MG63 (cell line): ENCODE data around the gene MYCBPAP. TPM values are rescaled to one million over a fixed set of nuclear protein-coding genes. Genes with fewer than 3 reads are reported as not detected.

ENCODE experiments used
- DNase-seq: peaks from one replicate; pipeline ENCODE4 v3.0.0-alpha.2; 2020
- H3K27me3 ChIP-seq: fragments of 250-450 bp; sonication (Bioruptor Pico); 2 replicates; pipeline ENCODE4 v1.5.1; 2020; ENCODE audit warnings: mild to moderate bottlenecking, moderate library complexity
- H3K36me3 ChIP-seq: fragments of 250-450 bp; sonication (Bioruptor Pico); 2 replicates; pipeline ENCODE4 v1.5.1; 2020; ENCODE audit warnings: mild to moderate bottlenecking, moderate library complexity
- H3K4me3 ChIP-seq: fragments of 250-450 bp; sonication (Bioruptor Pico); 2 replicates; pipeline ENCODE4 v1.5.1; 2020; ENCODE audit warnings: mild to moderate bottlenecking, moderate library complexity
- H3K9me3 ChIP-seq: fragments of 250-450 bp; sonication (Bioruptor Pico); 2 replicates; pipeline ENCODE4 v1.5.1; 2020; ENCODE audit warnings: mild to moderate bottlenecking, moderate library complexity
- total RNA-seq: library from RNA; depleted of rRNA; stranded (reverse); fragments of >200 nt; shearing (Covaris generic); gene quantifications from 2 replicates; pipeline ENCODE4 v1.2.3, GENCODE V29; 2014; ENCODE audit warnings: low replicate concordance

The MYCBPAP gene
- total RNA-seq, 1 experiment from 2014 or later: not detected

GRCh38 chr17:50561746-50562141 is 53.5 kb downstream of the MYCBPAP start:
- DNase-seq: no peak
- Histone ChIP-seq H3K36me3 (no peaks in the 10 kb centered on the region), H3K9me3 (no peaks in the 10 kb centered on the region), H3K4me3 (no peak overlapping the region), H3K27me3 (peaks cover 30% of the 10 kb centered on the region)

DNA sequence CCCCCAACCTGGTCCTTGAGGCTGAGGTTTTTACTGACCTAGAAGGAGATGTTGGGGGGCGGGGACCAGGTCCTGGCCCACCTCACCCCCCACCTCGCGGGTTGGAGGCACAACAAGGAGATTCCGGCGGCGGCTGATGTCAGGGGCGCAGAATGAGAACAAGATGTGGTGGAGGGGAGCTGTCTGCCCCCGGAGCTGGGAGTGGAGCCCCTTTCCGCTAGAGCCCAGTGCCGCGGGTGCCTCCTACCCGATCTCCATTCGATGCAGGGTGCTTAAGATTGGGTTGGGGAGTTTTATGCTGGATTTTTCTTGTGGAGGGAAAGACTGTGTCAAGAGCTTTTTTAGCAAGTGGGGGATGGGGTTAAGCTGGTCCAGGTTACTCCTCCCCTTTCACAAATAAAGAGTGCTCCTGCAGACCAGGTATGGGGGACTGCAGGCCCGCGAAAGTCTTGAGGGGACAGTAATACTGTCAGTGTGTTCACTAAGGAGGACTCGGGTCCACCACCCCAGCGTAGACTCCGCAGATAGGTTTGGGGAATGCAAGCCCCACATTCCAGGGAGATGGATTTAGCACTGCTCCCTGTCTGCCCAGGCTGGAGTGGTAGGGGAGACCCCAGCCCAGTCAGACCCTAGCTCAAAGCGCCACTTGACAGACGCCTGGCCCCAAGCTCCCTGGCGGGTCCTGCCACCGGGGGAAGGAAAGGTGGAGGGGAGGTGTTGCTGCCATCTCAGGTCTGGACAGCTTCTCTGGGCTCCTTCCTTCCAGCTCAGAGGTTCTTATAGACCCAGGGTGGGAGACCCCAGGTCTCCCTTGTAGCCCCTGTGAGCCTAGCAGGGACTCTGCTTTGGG is 54.2 kb downstream of the MYCBPAP start:
- H3K27me3 ChIP-seq: peaks cover 30% of the 10 kb centered on the region

DNA sequence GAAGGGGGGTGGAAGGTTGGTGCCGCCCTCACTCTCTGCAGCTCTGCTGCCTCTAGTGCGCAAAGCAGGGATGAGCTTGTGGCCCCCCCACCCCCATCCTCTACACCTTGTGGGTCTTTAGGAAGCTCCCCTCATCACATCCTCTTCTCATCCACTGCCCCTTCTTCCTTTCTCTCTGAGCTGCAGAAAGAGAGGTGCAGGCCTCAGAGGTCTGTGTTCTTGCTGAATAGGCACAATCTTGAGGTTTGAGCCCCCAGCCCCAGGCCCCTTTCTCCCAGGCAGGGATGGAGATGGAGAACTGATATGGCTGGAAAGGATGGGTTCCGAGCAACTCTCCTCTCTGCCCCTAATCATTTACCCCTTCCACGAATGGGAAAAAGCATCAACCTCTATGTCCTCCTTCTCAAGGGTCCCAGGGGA is 54.9 kb downstream of the MYCBPAP start:
- Histone ChIP-seq H3K36me3 (no peaks in the 10 kb centered on the region), H3K9me3 (no peaks in the 10 kb centered on the region), H3K27me3 (peaks cover 30% of the 10 kb centered on the region), H3K4me3 (no peak overlapping the region)
- no peak for DNase-seq

More for the DNA sequence above, 54.2 kb downstream of the MYCBPAP start:
- Histone ChIP-seq H3K4me3 (no peak overlapping the region), H3K9me3 (no peaks in the 10 kb centered on the region), H3K36me3 (no peaks in the 10 kb centered on the region)
- DNase-seq: no peak

DNA sequence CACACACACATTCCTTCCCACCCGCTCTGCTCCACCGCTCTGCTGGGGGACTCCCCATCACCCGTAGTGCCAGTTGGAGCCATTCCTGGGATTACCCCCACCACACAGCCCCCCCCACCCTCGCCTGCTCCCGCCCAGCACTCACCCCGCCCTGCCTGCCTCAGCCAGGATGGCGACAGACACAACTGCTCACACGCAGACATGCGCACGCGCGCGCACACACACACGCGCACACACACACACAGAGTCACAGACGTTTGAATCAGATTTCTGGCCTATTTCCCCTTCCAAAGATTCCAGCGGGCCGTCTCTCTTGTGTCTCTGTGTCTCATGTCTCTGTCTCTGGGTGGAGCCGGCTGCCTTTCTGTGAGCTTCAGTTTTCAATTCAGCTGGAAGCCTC is 56.7 kb downstream of the MYCBPAP start:
- Histone ChIP-seq H3K9me3 (no peaks in the 10 kb centered on the region), H3K36me3 (no peaks in the 10 kb centered on the region), H3K4me3 (no peak overlapping the region), H3K27me3 (peaks cover 30% of the 10 kb centered on the region)
- DNase-seq: peak; percentile 64

GRCh38 chr17:50565402-50566350 is 57.4 kb downstream of the MYCBPAP start:
- H3K4me3 ChIP-seq: no peak overlapping the region
- no peaks in the 10 kb centered on the region for H3K36me3 ChIP-seq
- H3K9me3 ChIP-seq: no peaks in the 10 kb centered on the region
- H3K27me3 ChIP-seq: peaks cover 30% of the 10 kb centered on the region
- DNase-seq: no peak

GRCh38 chr17:50566886-50567285 is 58.6 kb downstream of the MYCBPAP start:
- H3K36me3 ChIP-seq: no peaks in the 10 kb centered on the region
- no peak for DNase-seq
- H3K4me3 ChIP-seq: no peak overlapping the region
- no peaks in the 10 kb centered on the region for H3K9me3 ChIP-seq
- H3K27me3 ChIP-seq: peaks cover 24% of the 10 kb centered on the region

DNA sequence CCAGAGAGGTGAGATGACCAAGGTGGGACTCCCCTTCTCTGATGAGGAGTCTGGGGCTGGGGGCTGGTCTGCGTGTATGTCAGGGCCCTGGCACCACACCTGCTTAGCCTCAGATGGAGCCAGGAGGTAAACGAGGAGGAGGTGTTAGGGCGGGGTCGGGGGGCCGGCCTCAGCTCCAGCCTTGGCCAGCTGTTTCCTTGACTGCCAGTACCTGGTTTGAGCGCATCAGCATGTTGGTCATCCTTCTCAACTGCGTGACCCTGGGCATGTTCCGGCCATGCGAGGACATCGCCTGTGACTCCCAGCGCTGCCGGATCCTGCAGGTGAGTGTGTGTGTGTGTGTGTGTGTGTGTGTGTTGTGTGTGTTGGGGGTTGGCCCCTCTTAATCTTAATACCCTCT is 60.4 kb downstream of the MYCBPAP start:
- H3K27me3 ChIP-seq: peaks cover 7% of the 10 kb centered on the region
- H3K9me3 ChIP-seq: no peaks in the 10 kb centered on the region
- no peak overlapping the region for H3K4me3 ChIP-seq
- no peaks in the 10 kb centered on the region for H3K36me3 ChIP-seq
- no peak for DNase-seq

DNA sequence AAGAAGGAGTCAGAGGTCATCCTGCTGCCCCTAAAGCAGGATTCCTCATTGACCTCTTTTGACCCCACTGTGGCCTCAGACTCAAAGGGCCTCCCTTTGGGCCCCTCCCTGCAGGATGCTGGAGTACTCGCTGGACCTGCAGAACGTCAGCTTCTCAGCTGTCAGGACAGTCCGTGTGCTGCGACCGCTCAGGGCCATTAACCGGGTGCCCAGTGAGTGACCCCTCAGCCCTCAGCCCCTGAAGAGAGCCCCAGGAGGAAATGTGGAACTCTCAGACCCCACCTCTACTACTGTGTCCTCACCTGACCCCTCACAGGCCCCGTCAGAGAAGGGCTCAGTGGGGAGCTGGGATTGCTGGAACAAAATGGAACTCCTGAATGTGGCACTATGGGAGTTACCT is 61.4 kb downstream of the MYCBPAP start:
- Histone ChIP-seq H3K36me3 (no peaks in the 10 kb centered on the region), H3K4me3 (no peak overlapping the region), H3K9me3 (no peaks in the 10 kb centered on the region), H3K27me3 (peaks cover 5% of the 10 kb centered on the region)
- no peak for DNase-seq

- Histone ChIP-seq H3K27me3 (peaks cover 5% of the 10 kb centered on the region), H3K9me3 (no peaks in the 10 kb centered on the region), H3K36me3 (no peaks in the 10 kb centered on the region)
Measured at GRCh38 chr17:50570032-50570431, 61.8 kb downstream of the MYCBPAP start.

DNA sequence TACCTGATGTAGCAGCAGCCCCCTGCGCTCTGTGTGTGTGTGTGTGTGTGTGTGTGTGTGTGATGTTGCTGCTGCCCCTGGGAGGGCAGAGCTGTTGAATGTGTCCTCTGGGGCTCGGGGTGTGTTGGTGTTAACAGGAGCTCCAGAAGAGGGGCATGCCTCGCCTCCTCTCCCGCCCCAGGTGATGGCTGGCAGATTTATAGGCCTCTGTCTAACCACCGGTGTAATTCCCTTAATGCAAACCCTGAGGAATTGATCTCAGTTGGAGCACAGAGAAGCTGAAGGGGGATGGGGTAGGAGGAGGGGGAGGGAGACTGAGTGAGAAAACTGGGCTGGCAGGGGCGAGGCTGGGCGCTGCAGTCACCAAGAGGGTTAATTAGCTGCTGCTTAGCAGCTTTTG is 62.3 kb downstream of the MYCBPAP start:
- H3K27me3 ChIP-seq: peaks cover 3% of the 10 kb centered on the region
- no peaks in the 10 kb centered on the region for H3K9me3 ChIP-seq

More at GRCh38 chr17:50570032-50570431, 61.8 kb downstream of the MYCBPAP start:
- no peak overlapping the region for H3K4me3 ChIP-seq
- no peak for DNase-seq

GRCh38 chr17:50571681-50572080 is 63.4 kb downstream of the MYCBPAP start:
- Histone ChIP-seq H3K9me3 (no peaks in the 10 kb centered on the region), H3K36me3 (no peaks in the 10 kb centered on the region), H3K27me3 (no peaks in the 10 kb centered on the region), H3K4me3 (no peak overlapping the region)
- no peak for DNase-seq

More for the DNA sequence above, 62.3 kb downstream of the MYCBPAP start:
- Histone ChIP-seq H3K4me3 (no peak overlapping the region), H3K36me3 (no peaks in the 10 kb centered on the region)
- no peak for DNase-seq

GRCh38 chr17:50572541-50572940 is 64.3 kb downstream of the MYCBPAP start:
- Histone ChIP-seq H3K36me3 (no peaks in the 10 kb centered on the region), H3K4me3 (no peak overlapping the region), H3K9me3 (no peaks in the 10 kb centered on the region), H3K27me3 (no peaks in the 10 kb centered on the region)
- no peak for DNase-seq

- Histone ChIP-seq H3K27me3 (no peaks in the 10 kb centered on the region), H3K9me3 (no peaks in the 10 kb centered on the region), H3K4me3 (no peak overlapping the region), H3K36me3 (no peaks in the 10 kb centered on the region)
- DNase-seq: no peak
Measured at GRCh38 chr17:50573866-50574611, 65.8 kb downstream of the MYCBPAP start.

GRCh38 chr17:50575581-50576210 is 67.5 kb downstream of the MYCBPAP start:
- no peaks in the 10 kb centered on the region for H3K9me3 ChIP-seq
- no peaks in the 10 kb centered on the region for H3K36me3 ChIP-seq
- no peaks in the 10 kb centered on the region for H3K27me3 ChIP-seq
- no peak overlapping the region for H3K4me3 ChIP-seq
- no peak for DNase-seq

GRCh38 chr17:50576864-50577263 is 68.6 kb downstream of the MYCBPAP start:
- H3K36me3 ChIP-seq: no peaks in the 10 kb centered on the region
- H3K27me3 ChIP-seq: no peaks in the 10 kb centered on the region
- H3K4me3 ChIP-seq: no peak overlapping the region
- no peak for DNase-seq
- H3K9me3 ChIP-seq: no peaks in the 10 kb centered on the region

GRCh38 chr17:50577451-50577954 is 69.3 kb downstream of the MYCBPAP start:
- no peak overlapping the region for H3K4me3 ChIP-seq
- no peaks in the 10 kb centered on the region for H3K36me3 ChIP-seq
- no peak for DNase-seq
- no peaks in the 10 kb centered on the region for H3K27me3 ChIP-seq
- H3K9me3 ChIP-seq: no peaks in the 10 kb centered on the region
